Measurements from ENCODE around the gene STK17B. TPM values are rescaled to one million over a fixed set of nuclear protein-coding genes. Genes with fewer than 3 reads are reported as not detected.
A peak's percentile ranks its signal among the peaks of the same experiment; 100 is the strongest.

The STK17B gene
- total and polyA plus RNA-seq, 10 of the 15 experiments (the other 5 are each of a cell fraction or from before 2014, with no cell fraction given) = 21.2 to 108 (median 53.7) TPM

DNA sequence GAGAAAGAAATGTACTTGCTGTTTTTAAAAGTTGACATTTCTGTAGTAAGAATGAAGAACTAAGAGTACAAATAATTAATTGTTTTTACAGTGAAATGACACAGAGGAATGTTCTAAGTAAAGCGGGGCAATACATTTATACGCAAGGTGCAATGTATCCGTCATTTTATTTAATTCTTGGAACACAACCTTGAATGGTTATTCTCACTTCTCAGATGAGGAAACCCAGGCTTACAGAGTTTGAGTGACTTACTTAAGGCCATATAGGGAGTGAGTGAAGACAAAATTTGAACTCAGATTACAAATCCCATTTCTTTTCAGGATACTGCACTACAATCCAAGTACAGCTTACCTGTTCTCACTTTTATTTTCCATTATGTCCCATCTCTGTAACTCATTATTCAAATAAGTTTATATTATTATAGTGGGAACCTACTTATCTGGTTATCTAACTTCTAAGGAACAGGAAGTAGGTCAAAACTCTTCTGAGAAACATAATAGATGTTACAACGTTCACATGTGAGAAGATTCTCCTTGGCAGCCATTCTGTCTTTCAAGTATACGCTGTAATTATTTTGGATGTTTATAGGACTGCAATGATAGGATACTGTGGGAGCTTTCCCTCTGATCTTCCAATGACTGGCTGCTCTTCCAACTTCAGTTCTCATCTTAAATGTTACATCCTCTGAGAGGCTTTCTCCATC lies 12.3 kb upstream of the STK17B start:
- TF ChIP-seq ZNF217 (IDR thresholded peaks at IDR 0.05) (0 out of 2 replicates have a peak, but pooled peaks have one; percentile 42), CREM (IDR thresholded peaks at IDR 0.05; ENCODE audit: low read depth) (no peak)
- TF ChIP-seq, protein P1, sequence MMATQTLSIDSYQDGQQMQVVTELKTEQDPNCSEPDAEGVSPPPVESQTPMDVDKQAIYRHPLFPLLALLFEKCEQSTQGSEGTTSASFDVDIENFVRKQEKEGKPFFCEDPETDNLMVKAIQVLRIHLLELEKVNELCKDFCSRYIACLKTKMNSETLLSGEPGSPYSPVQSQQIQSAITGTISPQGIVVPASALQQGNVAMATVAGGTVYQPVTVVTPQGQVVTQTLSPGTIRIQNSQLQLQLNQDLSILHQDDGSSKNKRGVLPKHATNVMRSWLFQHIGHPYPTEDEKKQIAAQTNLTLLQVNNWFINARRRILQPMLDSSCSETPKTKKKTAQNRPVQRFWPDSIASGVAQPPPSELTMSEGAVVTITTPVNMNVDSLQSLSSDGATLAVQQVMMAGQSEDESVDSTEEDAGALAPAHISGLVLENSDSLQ (IDR thresholded peaks at IDR 0.05) = peak; percentile 24; the same call in 1 of the 2 replicates
- TF ChIP-seq, protein P2, sequence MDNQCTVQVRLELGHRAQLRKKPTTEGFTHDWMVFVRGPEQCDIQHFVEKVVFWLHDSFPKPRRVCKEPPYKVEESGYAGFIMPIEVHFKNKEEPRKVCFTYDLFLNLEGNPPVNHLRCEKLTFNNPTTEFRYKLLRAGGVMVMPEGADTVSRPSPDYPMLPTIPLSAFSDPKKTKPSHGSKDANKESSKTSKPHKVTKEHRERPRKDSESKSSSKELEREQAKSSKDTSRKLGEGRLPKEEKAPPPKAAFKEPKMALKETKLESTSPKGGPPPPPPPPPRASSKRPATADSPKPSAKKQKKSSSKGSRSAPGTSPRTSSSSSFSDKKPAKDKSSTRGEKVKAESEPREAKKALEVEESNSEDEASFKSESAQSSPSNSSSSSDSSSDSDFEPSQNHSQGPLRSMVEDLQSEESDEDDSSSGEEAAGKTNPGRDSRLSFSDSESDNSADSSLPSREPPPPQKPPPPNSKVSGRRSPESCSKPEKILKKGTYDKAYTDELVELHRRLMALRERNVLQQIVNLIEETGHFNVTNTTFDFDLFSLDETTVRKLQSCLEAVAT (IDR thresholded peaks at IDR 0.05) = peak; percentile 71
- CTCF ChIA-PET = interaction anchor here (0.9 to 3.5 kb wide), 11 partner anchors 11 to 106 kb away, joined by 3 to 20 read pairs (median 4); no protein-coding TSS in a partner anchor
- intact Hi-C loops (cut with micrococcal nuclease; ENCODE audit: unreplicated experiment) (no loop called here), in situ Hi-C loops (cut with MboI) (no loop called here)
- POLR2A ChIA-PET = interaction anchor here (0.9 to 4.0 kb wide), 10 partner anchors 14 to 87 kb away, joined by 3 to 24 read pairs (median 8); no protein-coding TSS in a partner anchor
- Histone ChIP-seq H2AFZ (ENCODE audit: control insufficient read depth, low read depth, low read length) (no peak overlapping the region), H3K4me2 (ENCODE audit: control insufficient read depth, insufficient read depth) (no peak overlapping the region), H4K20me1 (ENCODE audit: control insufficient read depth, insufficient read depth) (no peaks in the 10 kb centered on the region), H3K4me1 (ENCODE audit: control insufficient read depth, insufficient read depth, low read length) (peaks cover 21% of the 10 kb centered on the region), H3K27ac (ENCODE audit: control insufficient read depth, insufficient read depth) (no peak overlapping the region), H3K27me3 (replicated peaks in 1 of 2; ENCODE audit: control insufficient read depth in 2 of 2, insufficient read depth in 2 of 2, low read length in 1 of 2) (no peaks in the 10 kb centered on the region), H3K36me3 (ENCODE audit: control insufficient read depth in 2 of 2, insufficient read depth in 2 of 2, low read length in 1 of 2) (no peaks in the 10 kb centered on the region), H3K4me3 (no peak overlapping the region), H3K9ac (ENCODE audit: control insufficient read depth, insufficient read depth, low read length) (no peak overlapping the region), H3K79me2 (ENCODE audit: control insufficient read depth, insufficient read depth, low read length) (no peaks in the 10 kb centered on the region), H3K9me3 (replicated peaks; ENCODE audit: control insufficient read depth, insufficient read depth, low read length) (no peaks in the 10 kb centered on the region)
- SMC1A ChIA-PET (ENCODE audit: uncharacterized antibody, unreplicated experiment) = interaction anchor here (0.6 to 6.0 kb wide), 20 partner anchors 7 to 105 kb away, joined by 3 to 143 read pairs (median 14); partner anchors contain the start of gene STK17B
- RAD21 ChIA-PET (ENCODE audit: unreplicated experiment) = interaction anchor here (1.2 to 6.3 kb wide), 21 partner anchors 12 to 153 kb away, joined by 3 to 65 read pairs (median 9); partner anchors contain the start of gene STK17B
- no peak for ATAC-seq
- WGBS (ENCODE audit: insufficient coverage, insufficient replicate concordance, low lambda C conversion rate, missing lambda C conversion rate) = 87% methylated on average over 5 of the region's 5 CpGs
- no peak for DNase-seq (ENCODE audit: low read depth, low spot score)
- no peak for FAIRE-seq
- BruUV-seq (replicated peaks) = no TSS peak

Measured in GM12878 (cell line).